OCI-LY1 (cell line): ENCODE data around the gene PARVG.

Source experiments
- H2AFZ ChIP-seq: fragments of 200-600 bp; sonication (generic), shearing (Covaris generic); 2 replicates; pipeline ENCODE4 v1.6.0; 2014; ENCODE audit warnings: antibody characterized with exemption, mild to moderate bottlenecking, low read length
- H3F3A ChIP-seq: fragments of 200-600 bp; sonication (generic), shearing (Covaris generic); 2 replicates; pipeline ENCODE4 v1.6.0; 2014; ENCODE audit warnings: mild to moderate bottlenecking, antibody characterized with exemption, low read length, moderate library complexity; ENCODE audit not compliant: insufficient read depth
- H3K27ac ChIP-seq: fragments of 200-600 bp; sonication (generic); 2 replicates; pipeline ENCODE4 v1.5.1; 2014; ENCODE audit warnings: low read length, mixed run types, mild to moderate bottlenecking, low read depth; ENCODE audit not compliant: poor library complexity, severe bottlenecking
- H3K27me3 ChIP-seq: fragments of 200-600 bp; sonication (generic); 2 replicates; pipeline ENCODE4 v1.6.0; 2014; ENCODE audit warnings: antibody characterized with exemption, mild to moderate bottlenecking, low read length, moderate library complexity; ENCODE audit not compliant: insufficient read depth
- H3K36me3 ChIP-seq: fragments of 200-600 bp; sonication (generic); 2 replicates; pipeline ENCODE4 v1.6.1; 2014; ENCODE audit warnings: mild to moderate bottlenecking, antibody characterized with exemption, low read length, moderate library complexity, mixed read lengths; ENCODE audit not compliant: insufficient read depth
- H3K4me1 ChIP-seq: fragments of 200-600 bp; sonication (generic); 2 replicates; pipeline ENCODE4 v1.5.1; 2014; ENCODE audit warnings: mild to moderate bottlenecking, low read length, moderate library complexity; ENCODE audit not compliant: insufficient read depth, severe bottlenecking
- H3K4me2 ChIP-seq: fragments of 200-600 bp; sonication (generic), shearing (Covaris generic); 2 replicates; pipeline ENCODE4 v1.6.1; 2014; ENCODE audit warnings: low read length
- H3K4me3 ChIP-seq: fragments of 200-600 bp; sonication (generic); 2 replicates; pipeline ENCODE4 v1.5.1; 2014; ENCODE audit warnings: low read length, low read depth, mild to moderate bottlenecking, mixed read lengths; ENCODE audit not compliant: poor library complexity, severe bottlenecking
- H3K79me2 ChIP-seq: fragments of 200-600 bp; shearing (Covaris generic); 2 replicates; pipeline ENCODE4 v1.6.1; 2016; ENCODE audit warnings: mixed run types, low read length, mixed read lengths; ENCODE audit not compliant: insufficient read depth
- H3K9ac ChIP-seq: fragments of 200-600 bp; sonication (generic), shearing (Covaris generic); 2 replicates; pipeline ENCODE4 v1.6.1; 2014; ENCODE audit warnings: mild to moderate bottlenecking, low read length, mixed read lengths
- H3K9me2 ChIP-seq: fragments of 200-600 bp; sonication (generic), shearing (Covaris generic); 2 replicates; pipeline ENCODE4 v1.6.1; 2014; ENCODE audit warnings: low read depth, mild to moderate bottlenecking, low read length, mixed read lengths
- H3K9me3 ChIP-seq: fragments of 200-600 bp; shearing (Covaris generic); 2 replicates; pipeline ENCODE4 v1.6.1; 2014; ENCODE audit warnings: low read length, mixed read lengths
- H4K20me1 ChIP-seq: fragments of 200-600 bp; sonication (generic), shearing (Covaris generic); 2 replicates; pipeline ENCODE4 v1.6.0; 2016; ENCODE audit warnings: mild to moderate bottlenecking, low read length; ENCODE audit not compliant: insufficient read depth
- CTCF ChIP-seq: fragments of 200-600 bp; sonication (generic), shearing (Covaris generic); IDR thresholded peaks from 2 replicates; pipeline ENCODE4 v1.5.1; 2017; ENCODE audit warnings: mild to moderate bottlenecking, antibody characterized with exemption, low read length, moderate library complexity, mixed read lengths
- EZH2 ChIP-seq: fragments of 200-600 bp; sonication (generic), shearing (Covaris generic); IDR thresholded peaks from 2 replicates; pipeline ENCODE4 v1.8.0; 2017; ENCODE audit warnings: borderline replicate concordance, mixed run types, mild to moderate bottlenecking, antibody characterized with exemption, low read length, moderate library complexity, mixed read lengths

The PARVG gene

GRCh38 chr22:44171561-44171960, 9.2 kb upstream of the PARVG start:
- H3K27me3 ChIP-seq = no peaks in the 10 kb centered on the region
- H3K36me3 ChIP-seq = no peaks in the 10 kb centered on the region; the same call in 1 of the 2 replicates
- H3K79me2 ChIP-seq = no peaks in the 10 kb centered on the region
- H4K20me1 ChIP-seq = no peaks in the 10 kb centered on the region
- no peak overlapping the region for H3K4me2 ChIP-seq
- H3K4me3 ChIP-seq = no peak overlapping the region
- TF ChIP-seq EZH2 (no peak), CTCF (no peak)
- H3K9me3 ChIP-seq = no peaks in the 10 kb centered on the region
- H3F3A ChIP-seq = no peaks in the 10 kb centered on the region
- H3K27ac ChIP-seq = no peak overlapping the region
- no peaks in the 10 kb centered on the region for H3K4me1 ChIP-seq
- H3K9ac ChIP-seq = no peak overlapping the region
- no peaks in the 10 kb centered on the region for H3K9me2 ChIP-seq
- H2AFZ ChIP-seq = no peak overlapping the region

GRCh38 chr22:44172370-44173108, 8.2 kb upstream of the PARVG start:
- Histone ChIP-seq H4K20me1 (no peaks in the 10 kb centered on the region), H3K79me2 (no peaks in the 10 kb centered on the region), H3F3A (no peaks in the 10 kb centered on the region), H3K9ac (no peak overlapping the region), H3K4me1 (no peaks in the 10 kb centered on the region), H2AFZ (no peak overlapping the region), H3K27ac (no peak overlapping the region), H3K36me3 (no peaks in the 10 kb centered on the region; the same call in 1 of the 2 replicates), H3K4me3 (no peak overlapping the region), H3K27me3 (no peaks in the 10 kb centered on the region), H3K4me2 (no peak overlapping the region), H3K9me3 (no peaks in the 10 kb centered on the region), H3K9me2 (no peaks in the 10 kb centered on the region)
- TF ChIP-seq CTCF (no peak), EZH2 (no peak)

GRCh38 chr22:44173154-44173553, 7.6 kb upstream of the PARVG start:
- H3K9me3 ChIP-seq = no peaks in the 10 kb centered on the region
- H3K9me2 ChIP-seq = no peaks in the 10 kb centered on the region
- H3K27ac ChIP-seq = no peak overlapping the region
- H4K20me1 ChIP-seq = no peaks in the 10 kb centered on the region
- H3K79me2 ChIP-seq = no peaks in the 10 kb centered on the region
- no peak overlapping the region for H3K4me2 ChIP-seq
- no peaks in the 10 kb centered on the region for H3K4me1 ChIP-seq
- H3K36me3 ChIP-seq = no peaks in the 10 kb centered on the region; the same call in 1 of the 2 replicates
- H3F3A ChIP-seq = no peaks in the 10 kb centered on the region
- H2AFZ ChIP-seq = no peak overlapping the region
- no peak overlapping the region for H3K9ac ChIP-seq
- TF ChIP-seq CTCF (no peak), EZH2 (no peak)
- no peaks in the 10 kb centered on the region for H3K27me3 ChIP-seq
- no peak overlapping the region for H3K4me3 ChIP-seq
